LNCaP clone FGC (cell line): ENCODE measurements around the gene CACNA2D3.

Experiments used
- DNase-seq: peaks from one replicate; pipeline ENCODE4 v3.0.0-alpha.2; 2011; ENCODE audit warnings: low read depth
- H3K4me3 ChIP-seq: 2 replicates; pipeline ENCODE4 v1.5.1; 2011; ENCODE audit warnings: mild to moderate bottlenecking, low read depth, low read length, control low read depth
- TF ChIP-seq, protein P1 (sequence below): IDR thresholded peaks from 2 replicates; pipeline ENCODE4 v1.5.1; 2012; ENCODE audit warnings: mild to moderate bottlenecking; ENCODE audit not compliant: control insufficient read depth, insufficient read depth; ENCODE audit errors: extremely low read depth

The CACNA2D3 gene

DNA sequence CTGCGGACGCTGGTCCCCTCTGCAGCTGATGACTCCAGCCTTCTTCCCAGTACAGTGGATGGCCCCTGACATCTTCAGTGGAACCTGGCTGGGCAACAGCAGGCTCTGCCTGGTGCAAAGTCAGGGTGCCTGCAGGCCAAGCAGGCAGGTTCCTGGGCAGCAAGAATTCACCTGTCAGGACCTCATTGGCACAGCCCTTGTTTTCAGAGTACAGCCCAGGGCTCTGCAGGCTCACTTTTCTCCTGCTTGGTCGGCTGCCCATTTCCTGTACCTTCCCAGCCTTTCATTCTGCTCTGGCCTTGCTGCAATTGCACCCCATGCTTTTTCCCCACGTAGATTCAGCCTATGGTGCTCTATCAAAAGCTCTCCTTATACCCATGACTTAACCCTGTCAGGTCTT is 749.5 kb downstream of the CACNA2D3 start:
- no peak for DNase-seq
- TF ChIP-seq, protein P1, sequence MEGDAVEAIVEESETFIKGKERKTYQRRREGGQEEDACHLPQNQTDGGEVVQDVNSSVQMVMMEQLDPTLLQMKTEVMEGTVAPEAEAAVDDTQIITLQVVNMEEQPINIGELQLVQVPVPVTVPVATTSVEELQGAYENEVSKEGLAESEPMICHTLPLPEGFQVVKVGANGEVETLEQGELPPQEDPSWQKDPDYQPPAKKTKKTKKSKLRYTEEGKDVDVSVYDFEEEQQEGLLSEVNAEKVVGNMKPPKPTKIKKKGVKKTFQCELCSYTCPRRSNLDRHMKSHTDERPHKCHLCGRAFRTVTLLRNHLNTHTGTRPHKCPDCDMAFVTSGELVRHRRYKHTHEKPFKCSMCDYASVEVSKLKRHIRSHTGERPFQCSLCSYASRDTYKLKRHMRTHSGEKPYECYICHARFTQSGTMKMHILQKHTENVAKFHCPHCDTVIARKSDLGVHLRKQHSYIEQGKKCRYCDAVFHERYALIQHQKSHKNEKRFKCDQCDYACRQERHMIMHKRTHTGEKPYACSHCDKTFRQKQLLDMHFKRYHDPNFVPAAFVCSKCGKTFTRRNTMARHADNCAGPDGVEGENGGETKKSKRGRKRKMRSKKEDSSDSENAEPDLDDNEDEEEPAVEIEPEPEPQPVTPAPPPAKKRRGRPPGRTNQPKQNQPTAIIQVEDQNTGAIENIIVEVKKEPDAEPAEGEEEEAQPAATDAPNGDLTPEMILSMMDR, result no peak
- H3K4me3 ChIP-seq, result no peak overlapping the region

GRCh38 chr3:54873059-54874010 is 751.0 kb downstream of the CACNA2D3 start:
- TF ChIP-seq, protein P1, result no peak
- no peak overlapping the region for H3K4me3 ChIP-seq

GRCh38 chr3:54874816-54875556 is 752.6 kb downstream of the CACNA2D3 start:
- TF ChIP-seq, protein P1, result no peak
- DNase-seq, result no peak
- no peak overlapping the region for H3K4me3 ChIP-seq

More at GRCh38 chr3:54873059-54874010, 751.0 kb downstream of the CACNA2D3 start:
- no peak for DNase-seq

GRCh38 chr3:54875596-54876268 is 753.4 kb downstream of the CACNA2D3 start:
- H3K4me3 ChIP-seq, result no peak overlapping the region
- TF ChIP-seq, protein P1, result no peak
- DNase-seq, result no peak

DNA sequence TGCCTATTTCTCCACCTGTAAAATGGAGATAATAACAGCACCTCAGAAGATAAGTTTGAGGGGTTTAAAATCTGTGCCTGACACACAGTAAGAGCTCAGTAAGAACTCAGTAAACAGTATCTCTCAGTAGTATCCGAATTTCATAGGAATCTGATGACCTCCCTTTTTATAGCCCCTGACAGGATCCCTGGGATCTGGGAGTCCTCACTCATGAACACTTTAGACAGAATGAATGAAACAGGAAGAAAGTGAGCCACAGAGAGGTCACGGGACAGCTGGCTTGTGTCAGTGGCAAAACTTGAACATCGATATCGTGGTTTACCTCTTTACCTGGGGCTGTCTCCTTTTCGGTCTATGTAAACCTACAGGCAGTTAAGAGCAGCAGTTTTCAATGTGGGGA is 754.3 kb downstream of the CACNA2D3 start:
- no peak for DNase-seq
- TF ChIP-seq, protein P1, result no peak
- H3K4me3 ChIP-seq, result no peak overlapping the region

DNA sequence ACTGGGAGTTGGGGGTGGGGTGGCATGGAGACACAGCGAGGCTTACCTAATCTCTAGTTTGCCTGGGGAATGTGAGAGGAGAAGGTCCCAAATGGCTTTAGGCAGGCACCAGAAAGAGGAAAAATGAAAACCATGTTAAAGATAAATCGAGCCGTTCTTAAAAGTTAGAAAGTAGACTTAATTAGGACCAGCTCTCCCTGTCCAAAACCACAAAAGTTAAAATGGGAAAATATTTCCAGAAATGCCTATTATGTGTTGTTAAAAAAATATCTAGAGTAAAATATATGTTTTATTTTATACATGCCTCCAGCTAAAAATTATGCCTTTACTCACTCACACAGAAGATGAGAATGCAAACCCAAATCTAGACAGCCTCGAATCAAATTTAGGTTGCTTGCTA is 755.4 kb downstream of the CACNA2D3 start:
- TF ChIP-seq, protein P1, result no peak
- no peak overlapping the region for H3K4me3 ChIP-seq
- no peak for DNase-seq
